ENCODE measurements around the gene ARHGEF4. TPM values are rescaled to one million over a fixed set of nuclear protein-coding genes. Genes with fewer than 3 reads are reported as not detected.

ARHGEF4 gene
- total and polyA plus RNA-seq, 2 donors (not counting 3 experiments of a cell fraction or from before 2014, with no cell fraction given), result not detected

GRCh38 chr2:131048641-131049040 lies 211.9 kb downstream of the ARHGEF4 start:
- dilution Hi-C loops (cut with MboI; ENCODE audit: extremely low pct_ligation_motif_present, low sequenced_read_pairs), result no loop called here
- no peak for TF ChIP-seq EZH2 (IDR thresholded peaks at IDR 0.05; ENCODE audit: borderline replicate concordance, low read depth, low read length, severe bottlenecking)
- no peak for TF ChIP-seq FOS (IDR thresholded peaks at IDR 0.05; ENCODE audit: borderline replicate concordance, insufficient read depth, low read length)
- TF ChIP-seq POLR2A (IDR thresholded peaks at IDR 0.05; ENCODE audit: low read depth, low read length), result no peak
- TF ChIP-seq CTCF (IDR thresholded peaks at IDR 0.05; ENCODE audit: extremely low read depth in 1 of 2, insufficient read depth in 1 of 2, low read depth in 1 of 2, low read length in 2 of 2), result no peak

GRCh38 chr2:131049150-131049718 lies 212.5 kb downstream of the ARHGEF4 start:
- Histone ChIP-seq H3K4me3 (replicated peaks in 1 of 3; ENCODE audit: insufficient read depth in 1 of 3, low read depth in 1 of 3, low read length in 3 of 3) (no peak overlapping the region), H3K27me3 (ENCODE audit: control insufficient read depth in 2 of 2, insufficient read depth in 2 of 2, low read length in 2 of 2) (no peaks in the 10 kb centered on the region), H3K9me3 (replicated peaks; ENCODE audit: control insufficient read depth, insufficient read depth, low read length) (no peaks in the 10 kb centered on the region), H4K20me1 (replicated peaks; ENCODE audit: control insufficient read depth, extremely low read depth, insufficient read depth, low read length) (peaks cover 6% of the 10 kb centered on the region), H3K4me1 (ENCODE audit: control insufficient read depth, extremely low read depth, insufficient read depth, low read length) (no peaks in the 10 kb centered on the region), H3K79me2 (ENCODE audit: control insufficient read depth, insufficient read depth, low read length) (peaks cover 3% of the 10 kb centered on the region), H2AFZ (ENCODE audit: low read depth, low read length) (no peak overlapping the region), H3K9ac (replicated peaks; ENCODE audit: extremely low read depth, insufficient read depth, low read length) (no peak overlapping the region), H3K4me2 (ENCODE audit: insufficient read depth, low read length) (no peak overlapping the region), H3K9me1 (replicated peaks; ENCODE audit: control insufficient read depth, extremely low read depth, insufficient read depth, low read length) (no peaks in the 10 kb centered on the region), H3K27ac (ENCODE audit: insufficient read depth, low read depth, low read length) (no peak overlapping the region), H3K36me3 (ENCODE audit: control insufficient read depth in 2 of 2, extremely low read depth in 1 of 2, insufficient read depth in 2 of 2, low read length in 2 of 2) (peaks cover 18 to 44% of the 10 kb centered on the region in 2 experiments)
- intact Hi-C loops (cut with micrococcal nuclease) (loop anchor here (10.0 kb wide), 1 partner anchor 254 kb away; no protein-coding TSS in a partner anchor), dilution Hi-C loops (cut with MboI; ENCODE audit: extremely low pct_ligation_motif_present, low sequenced_read_pairs) (no loop called here)
- CTCF ChIA-PET, result no interaction called here
- FAIRE-seq, result no peak
- no TSS peak for BruUV-seq (replicated peaks)
- no peak for DNase-seq (ENCODE audit: low read depth, low spot score)
- POLR2A ChIA-PET, result no interaction called here
- no peak for TF ChIP-seq POLR2AphosphoS5 (IDR thresholded peaks at IDR 0.05; ENCODE audit: insufficient read depth, low read depth, low read length)
- no peak for TF ChIP-seq JUN (IDR thresholded peaks at IDR 0.05; ENCODE audit: borderline replicate concordance, insufficient read depth, insufficient read length, low read depth)
- no peak for TF ChIP-seq MYC (IDR thresholded peaks at IDR 0.05; ENCODE audit: low read depth, low read length)
- no peak for TF ChIP-seq CTCF (IDR thresholded peaks at IDR 0.05; ENCODE audit: extremely low read depth in 1 of 2, insufficient read depth in 1 of 2, low read depth in 1 of 2, low read length in 2 of 2)
- TF ChIP-seq MAX (IDR thresholded peaks at IDR 0.05; ENCODE audit: insufficient read depth, insufficient read length), result no peak
- no peak for TF ChIP-seq GATA2 (IDR thresholded peaks at IDR 0.05; ENCODE audit: insufficient read depth, insufficient read length, low read depth, low read length)
- TF ChIP-seq POLR2A (IDR thresholded peaks at IDR 0.05; ENCODE audit: low read depth, low read length), result no peak
- TF ChIP-seq FOS (IDR thresholded peaks at IDR 0.05; ENCODE audit: borderline replicate concordance, insufficient read depth, low read length), result no peak
- TF ChIP-seq EZH2 (IDR thresholded peaks at IDR 0.05; ENCODE audit: borderline replicate concordance, low read depth, low read length, severe bottlenecking), result no peak

More at GRCh38 chr2:131048641-131049040, 211.9 kb downstream of the ARHGEF4 start:
- no peaks in the 10 kb centered on the region for H3K4me1 ChIP-seq (ENCODE audit: control insufficient read depth, extremely low read depth, insufficient read depth, low read length)
- H3K9me1 ChIP-seq (replicated peaks; ENCODE audit: control insufficient read depth, extremely low read depth, insufficient read depth, low read length), result no peaks in the 10 kb centered on the region
- intact Hi-C loops (cut with micrococcal nuclease), result loop anchor here (10.0 kb wide), 1 partner anchor 254 kb away; no protein-coding TSS in a partner anchor
- POLR2A ChIA-PET, result no interaction called here
- CTCF ChIA-PET, result no interaction called here
- H3K9me3 ChIP-seq (replicated peaks; ENCODE audit: control insufficient read depth, insufficient read depth, low read length), result no peaks in the 10 kb centered on the region
- peaks cover 17 to 42% of the 10 kb centered on the region in 2 experiments for H3K36me3 ChIP-seq (ENCODE audit: control insufficient read depth in 2 of 2, extremely low read depth in 1 of 2, insufficient read depth in 2 of 2, low read length in 2 of 2)
- no peak overlapping the region for H3K4me2 ChIP-seq (ENCODE audit: insufficient read depth, low read length)
- no peak overlapping the region for H3K27ac ChIP-seq (ENCODE audit: insufficient read depth, low read depth, low read length)
- peaks cover 2% of the 10 kb centered on the region for H3K79me2 ChIP-seq (ENCODE audit: control insufficient read depth, insufficient read depth, low read length)
- peaks cover 6% of the 10 kb centered on the region for H4K20me1 ChIP-seq (replicated peaks; ENCODE audit: control insufficient read depth, extremely low read depth, insufficient read depth, low read length)
- H2AFZ ChIP-seq (ENCODE audit: low read depth, low read length), result no peak overlapping the region
- FAIRE-seq (no peak), DNase-seq (ENCODE audit: low read depth, low spot score) (no peak)
- no peak overlapping the region for H3K9ac ChIP-seq (replicated peaks; ENCODE audit: extremely low read depth, insufficient read depth, low read length)
- H3K4me3 ChIP-seq (replicated peaks in 1 of 3; ENCODE audit: insufficient read depth in 1 of 3, low read depth in 1 of 3, low read length in 3 of 3), result no peak overlapping the region
- no peaks in the 10 kb centered on the region for H3K27me3 ChIP-seq (ENCODE audit: control insufficient read depth in 2 of 2, insufficient read depth in 2 of 2, low read length in 2 of 2)
- no TSS peak for BruUV-seq (replicated peaks)

Measured in endothelial cell of umbilical vein (primary cell).